Stimulated activated naive CD8-positive, alpha-beta T cell treated with anti-CD3 and anti-CD28 coated beads, Interleukin-15, Interleukin-2, amounts not matched to agents 100 ng/mL and 50 ng/mL, for 24 hours (primary cell): ENCODE results near the gene RAPH1.
A peak's percentile ranks its signal among the peaks of the same experiment; 100 is the strongest.
"Not testable (repeated sequence)": the region's sequence is repeated elsewhere in the genome, so short reads cannot be mapped to it uniquely, and the experiment has no call there.

Experiments used
- H3K27ac Mint-ChIP-seq: one replicate; pipeline ENCODE4 v1.8.0; 2021; ENCODE audit warnings: mild to moderate bottlenecking, mixed read lengths
- H3K27me3 Mint-ChIP-seq: one replicate; pipeline ENCODE4 v1.8.0; 2021; ENCODE audit warnings: mixed read lengths
- H3K36me3 Mint-ChIP-seq: one replicate; pipeline ENCODE4 v1.8.0; 2021; ENCODE audit warnings: low read depth, mixed read lengths
- H3K4me1 Mint-ChIP-seq: one replicate; pipeline ENCODE4 v1.8.0; 2021; ENCODE audit warnings: low read depth, mixed read lengths
- H3K4me3 Mint-ChIP-seq: one replicate; pipeline ENCODE4 v1.8.0; 2021; ENCODE audit warnings: mild to moderate bottlenecking, mixed read lengths
- H3K9me3 Mint-ChIP-seq: one replicate; pipeline ENCODE4 v1.8.0; 2021; ENCODE audit warnings: mixed read lengths

Gene RAPH1

GRCh38 chr2:203533676-203534591 lies 1.2 kb downstream of the RAPH1 start:
- H3K4me3 Mint-ChIP-seq: peak overlapping the region; percentile 76
- peaks cover 25% of the 10 kb centered on the region for H3K4me1 Mint-ChIP-seq
- peaks cover 19% of the 10 kb centered on the region for H3K9me3 Mint-ChIP-seq
- H3K36me3 Mint-ChIP-seq: peaks cover 8% of the 10 kb centered on the region
- H3K27me3 Mint-ChIP-seq: peaks cover 69% of the 10 kb centered on the region
- H3K27ac Mint-ChIP-seq: no peak overlapping the region

- peak overlapping the region; percentile 76 for H3K4me3 Mint-ChIP-seq
These were observed 2.0 kb downstream of the RAPH1 start for GRCh38 chr2:203532957-203533658.

GRCh38 chr2:203527719-203528118 lies 7.4 kb downstream of the RAPH1 start:
- Mint-ChIP-seq H3K4me1 (peaks cover under 1% of the 10 kb centered on the region), H3K9me3 (no peaks in the 10 kb centered on the region), H3K27ac (no peak overlapping the region), H3K4me3 (no peak overlapping the region), H3K27me3 (peaks cover 31% of the 10 kb centered on the region), H3K36me3 (peaks cover 3% of the 10 kb centered on the region)

More at GRCh38 chr2:203532957-203533658, 2.0 kb downstream of the RAPH1 start:
- no peak overlapping the region for H3K27ac Mint-ChIP-seq
- H3K27me3 Mint-ChIP-seq: peaks cover 61% of the 10 kb centered on the region
- H3K9me3 Mint-ChIP-seq: peaks cover 11% of the 10 kb centered on the region
- H3K4me1 Mint-ChIP-seq: peaks cover 25% of the 10 kb centered on the region
- H3K36me3 Mint-ChIP-seq: peaks cover 6% of the 10 kb centered on the region

- not testable (repeated sequence) for H3K27me3 Mint-ChIP-seq, H3K9me3 Mint-ChIP-seq, H3K27ac Mint-ChIP-seq, H3K36me3 Mint-ChIP-seq, H3K4me3 Mint-ChIP-seq, H3K4me1 Mint-ChIP-seq
These were observed 21.8 kb downstream of the RAPH1 start for GRCh38 chr2:203513268-203513667.

GRCh38 chr2:203510941-203511305 lies 24.2 kb downstream of the RAPH1 start:
- no peak overlapping the region for H3K27ac Mint-ChIP-seq
- no peaks in the 10 kb centered on the region for H3K9me3 Mint-ChIP-seq
- H3K27me3 Mint-ChIP-seq: no peaks in the 10 kb centered on the region
- no peaks in the 10 kb centered on the region for H3K4me1 Mint-ChIP-seq
- H3K36me3 Mint-ChIP-seq: no peaks in the 10 kb centered on the region
- no peak overlapping the region for H3K4me3 Mint-ChIP-seq

GRCh38 chr2:203510256-203510940 lies 24.7 kb downstream of the RAPH1 start:
- H3K4me1 Mint-ChIP-seq: no peaks in the 10 kb centered on the region
- no peaks in the 10 kb centered on the region for H3K9me3 Mint-ChIP-seq
- no peak overlapping the region for H3K4me3 Mint-ChIP-seq
- H3K36me3 Mint-ChIP-seq: no peaks in the 10 kb centered on the region
- no peaks in the 10 kb centered on the region for H3K27me3 Mint-ChIP-seq
- no peak overlapping the region for H3K27ac Mint-ChIP-seq

GRCh38 chr2:203503460-203503859 lies 31.6 kb downstream of the RAPH1 start:
- H3K27me3 Mint-ChIP-seq, H3K36me3 Mint-ChIP-seq, H3K4me3 Mint-ChIP-seq, H3K27ac Mint-ChIP-seq, H3K9me3 Mint-ChIP-seq: not testable (repeated sequence)
- peaks cover 11% of the 10 kb centered on the region for H3K4me1 Mint-ChIP-seq

GRCh38 chr2:203501873-203502272 lies 33.2 kb downstream of the RAPH1 start:
- no peak overlapping the region for H3K4me3 Mint-ChIP-seq
- peaks cover 5% of the 10 kb centered on the region for H3K9me3 Mint-ChIP-seq
- H3K36me3 Mint-ChIP-seq: peaks cover 6% of the 10 kb centered on the region
- H3K4me1 Mint-ChIP-seq: peaks cover 18% of the 10 kb centered on the region
- no peaks in the 10 kb centered on the region for H3K27me3 Mint-ChIP-seq
- H3K27ac Mint-ChIP-seq: no peak overlapping the region

GRCh38 chr2:203500951-203501350 lies 34.1 kb downstream of the RAPH1 start:
- Mint-ChIP-seq H3K27ac (no peak overlapping the region), H3K4me1 (peaks cover 18% of the 10 kb centered on the region), H3K9me3 (peaks cover 5% of the 10 kb centered on the region), H3K36me3 (peaks cover 6% of the 10 kb centered on the region), H3K4me3 (no peak overlapping the region), H3K27me3 (no peaks in the 10 kb centered on the region)

GRCh38 chr2:203500297-203500696 lies 34.8 kb downstream of the RAPH1 start:
- no peak overlapping the region for H3K4me3 Mint-ChIP-seq
- H3K27me3 Mint-ChIP-seq: no peaks in the 10 kb centered on the region
- H3K4me1 Mint-ChIP-seq: peaks cover 18% of the 10 kb centered on the region
- H3K36me3 Mint-ChIP-seq: peaks cover 6% of the 10 kb centered on the region
- H3K9me3 Mint-ChIP-seq: peaks cover 5% of the 10 kb centered on the region
- no peak overlapping the region for H3K27ac Mint-ChIP-seq

- H3K27me3 Mint-ChIP-seq: no peaks in the 10 kb centered on the region
These were observed 36.9 kb downstream of the RAPH1 start for GRCh38 chr2:203498161-203498560.

GRCh38 chr2:203492965-203493364 lies 42.1 kb downstream of the RAPH1 start:
- H3K4me1 Mint-ChIP-seq: peaks cover 15% of the 10 kb centered on the region
- H3K27me3 Mint-ChIP-seq: no peaks in the 10 kb centered on the region
- no peaks in the 10 kb centered on the region for H3K9me3 Mint-ChIP-seq

More at GRCh38 chr2:203498161-203498560, 36.9 kb downstream of the RAPH1 start:
- peaks cover 4% of the 10 kb centered on the region for H3K36me3 Mint-ChIP-seq
- no peak overlapping the region for H3K27ac Mint-ChIP-seq
- no peaks in the 10 kb centered on the region for H3K9me3 Mint-ChIP-seq
- H3K4me1 Mint-ChIP-seq: peaks cover 20% of the 10 kb centered on the region
- H3K4me3 Mint-ChIP-seq: no peak overlapping the region

GRCh38 chr2:203490391-203490790 lies 44.7 kb downstream of the RAPH1 start:
- no peak overlapping the region for H3K27ac Mint-ChIP-seq
- no peaks in the 10 kb centered on the region for H3K9me3 Mint-ChIP-seq
- H3K36me3 Mint-ChIP-seq: peaks cover 4% of the 10 kb centered on the region
- H3K27me3 Mint-ChIP-seq: no peaks in the 10 kb centered on the region
- H3K4me3 Mint-ChIP-seq: no peak overlapping the region
- H3K4me1 Mint-ChIP-seq: peaks cover 12% of the 10 kb centered on the region

More at GRCh38 chr2:203492965-203493364, 42.1 kb downstream of the RAPH1 start:
- H3K27ac Mint-ChIP-seq: no peak overlapping the region
- H3K4me3 Mint-ChIP-seq: no peak overlapping the region
- peaks cover 4% of the 10 kb centered on the region for H3K36me3 Mint-ChIP-seq

GRCh38 chr2:203489531-203489930 lies 45.6 kb downstream of the RAPH1 start:
- H3K4me3 Mint-ChIP-seq: no peak overlapping the region

More at GRCh38 chr2:203489531-203489930, 45.6 kb downstream of the RAPH1 start:
- no peak overlapping the region for H3K27ac Mint-ChIP-seq
- H3K27me3 Mint-ChIP-seq: no peaks in the 10 kb centered on the region
- H3K9me3 Mint-ChIP-seq: no peaks in the 10 kb centered on the region
- peaks cover 12% of the 10 kb centered on the region for H3K4me1 Mint-ChIP-seq
- no peaks in the 10 kb centered on the region for H3K36me3 Mint-ChIP-seq
